Heart left ventricle (tissue), 16 donors: ENCODE measurements around the gene TMEM267. TPM values are rescaled to one million over a fixed set of nuclear protein-coding genes. Genes with fewer than 3 reads are reported as not detected.

ENCODE experiments used
- ATAC-seq, 4 donors: fragments of 200-7000 bp; cut with Tn5 transposase; one replicate each; pipeline ENCODE4 v1.9.1; 2020 to 2022; ENCODE audit warnings: moderate library complexity in 4 of 4, mild to moderate bottlenecking in 3 of 4, moderate number of reproducible peaks in 1 of 4
- DNase-seq, 5 donors: peaks; one replicate each; pipeline ENCODE4 v3.0.0-alpha.2; 2020
- H3K27ac ChIP-seq, 12 donors: fragments of 200-600 bp; sonication (generic) in 4 of 12; one replicate each; pipeline versions ENCODE4 v1.5.0 to v1.8.0; 2016 to 2022; ENCODE audit warnings: mild to moderate bottlenecking in 2 of 12
- H3K27me3 ChIP-seq, 9 donors: fragments of 200-600 bp; sonication (generic) in 2 of 9; one replicate each; pipeline versions ENCODE4 v1.5.1 to v1.8.0; 2016 to 2022; ENCODE audit warnings: mild to moderate bottlenecking in 3 of 9
- H3K36me3 ChIP-seq, 9 donors: fragments of 200-600 bp; sonication (generic) in 2 of 9; one replicate each; pipeline versions ENCODE4 v1.5.0 to v1.8.0; 2018 to 2022; ENCODE audit warnings: mild to moderate bottlenecking in 2 of 9
- H3K4me1 ChIP-seq, 12 donors: fragments of 200-600 bp; sonication (generic) in 4 of 12; one replicate each; pipeline versions ENCODE4 v1.5.0 to v1.8.0; 2016 to 2022; ENCODE audit warnings: mild to moderate bottlenecking in 3 of 12
- H3K4me3 ChIP-seq, 12 donors: fragments of 200-600 bp; sonication (generic) in 4 of 12; one replicate each; pipeline versions ENCODE4 v1.5.0 to v1.8.0; 2017 to 2022; ENCODE audit warnings: mild to moderate bottlenecking in 9 of 12, moderate library complexity in 4 of 12
- H3K9me3 ChIP-seq, 12 donors: fragments of 200-600 bp; sonication (generic) in 4 of 12; one replicate each; pipeline versions ENCODE4 v1.5.0 to v1.8.0; 2016 to 2022; ENCODE audit warnings: mild to moderate bottlenecking in 1 of 12
- CTCF ChIP-seq, 12 donors: fragments of 200-600 bp; sonication (generic) in 4 of 12; IDR thresholded peaks; one replicate each; pipeline versions ENCODE4 v1.5.0 to v1.8.0; 2018 to 2022; ENCODE audit warnings: antibody characterized with exemption in 12 of 12, mild to moderate bottlenecking in 5 of 12
- POLR2A ChIP-seq, 2 donors: fragments of 450-650 bp; IDR thresholded peaks; one replicate each; pipeline ENCODE4 v1.6.1; 2017; ENCODE audit warnings: antibody characterized with exemption in 2 of 2, mild to moderate bottlenecking in 2 of 2, moderate library complexity in 2 of 2
- WGBS, 4 donors: extraction: QIAGEN DNeasy Blood & Tissue Kit in 2 of 4; methylation state at CpG; one replicate each; pipeline versions ENCODE4 v1.1.5 to v1.1.7; 2013 to 2018; 5-methylcytosine and 5-hydroxymethylcytosine counted together
- intact Hi-C, 10 donors: fragments of 100-400 bp; cut with DNase I; formaldehyde crosslinking; loops; one replicate each; pipeline versions ENCODE4 v1.11.1 to v1.14.2; 2022
- polyA plus RNA-seq, 2 donors: library from polyadenylated mRNA; stranded (reverse); fragments of 200-250 nt; gene quantifications; one replicate each; pipeline ENCODE4 v1.2.3, GENCODE V29; 2013
- total RNA-seq, 9 donors: library from RNA; depleted of rRNA in 2 of 9; stranded (reverse); fragments of >200 nt in 2 of 9; fragmentation: NEBNext Ultra II Directional in 3 of 9; extraction: Animal tissue kit (Norgen Biotek cat#: 25700) in 3 of 9; gene quantifications; one replicate each; pipeline versions ENCODE4 v1.1.0 to v1.2.4, GENCODE V29; 2016 to 2023
- donor health status: ischemic (EF 13 %, LVEDD 7.1; RV severe dilation, severe dysfunction).
- donor health status: healthy with polysubstance abuse.
- donor health status: DM: no; HTN: yes; CAD: no.
- donor health status: DM: no; HTN: no; CAD: no.
- donor health status: ischemic (EF 25% LVEDD 6.9; RV normal size, moderate dysfunction).
- donor health status: ischemic (EF 25% LVEDD 5.7; RV mildly dilated, moderate dysfunction).
- donor health status: healthy.
- donor health status: DM: yes; HTN: yes; CAD: no.
- donor health status: ischemic (EF 35%, LVEDD 5.7; RV mildly dilated, moderate dysfunction).
- donor health status: nonischemic (EF 11% LVEDD 7.7; RV severe dilation, severe dysfunction).
- donor health status: DM: yes; HTN: yes; CAD: no.
- donor health status: PGD.
- donor health status: ischemic (EF 29% LVEDD 5.4; RV normal size, mild dysfunction).
- donor health status: nonischemic (EF 23%, LVEDD 6.1; RV moderate dilation, normal function).

Gene TMEM267
- total and polyA plus RNA-seq, 11 donors = 3.8 to 9.5 (median 6.8) TPM

DNA sequence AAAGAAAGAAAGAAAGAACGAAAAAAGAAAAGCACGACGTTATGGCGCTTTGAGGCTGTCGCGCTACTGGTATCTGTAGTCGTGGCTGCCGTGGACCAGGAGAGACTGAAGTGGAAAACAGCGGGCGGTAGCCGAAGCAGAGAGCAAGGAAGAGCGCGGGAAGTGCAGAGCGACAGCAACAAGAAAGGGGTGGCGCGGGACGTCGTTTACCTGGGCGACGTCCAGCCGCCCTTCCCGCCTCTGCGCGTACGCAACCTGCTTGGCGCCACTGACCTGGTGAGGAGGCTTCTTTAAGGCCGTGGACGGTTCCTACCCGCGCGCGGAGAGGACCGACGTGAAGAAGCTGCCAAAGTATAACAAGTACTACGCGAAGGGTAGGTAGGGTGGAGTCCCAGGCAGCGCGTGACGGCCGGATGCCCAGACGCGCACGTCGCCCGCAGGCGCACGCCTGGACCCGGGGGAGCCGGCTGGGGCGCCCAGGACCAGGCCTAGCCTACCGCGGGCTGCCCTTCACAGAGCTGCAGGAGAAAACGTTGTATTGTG lies 86.8 kb downstream of the TMEM267 start:
- TF ChIP-seq CTCF (IDR thresholded peaks at IDR 0.05) (no peak), POLR2A (IDR thresholded peaks at IDR 0.05) (no peak)
- intact Hi-C loops = loop anchor here in 3 of 10 donors (10.0 kb wide), 2 partner anchors 172 to 292 kb away; no protein-coding TSS in a partner anchor
- Histone ChIP-seq H3K9me3 (no peaks in the 10 kb centered on the region), H3K4me3 (peak overlapping the region; percentile 21 to 70 (median 46)), H3K27ac (no peak overlapping the region), H3K4me1 (peaks cover 0 to 7% (median 3%) of the 10 kb centered on the region in 12 donors), H3K36me3 (no peaks in the 10 kb centered on the region), H3K27me3 (peaks cover 0 to 40% (median 19%) of the 10 kb centered on the region in 9 donors)
- WGBS, 4 donors = 4 to 11% (median 4%) methylated on average over 41 to 53 of the region's 53 CpGs
- DNase-seq (peak in 3 of 5 donors; percentile 20 to 71 (median 36)), ATAC-seq (peak in 3 of 4 donors; percentile 57 to 85 (median 72))

Other genes starting within 250 kb of the TMEM267 start
- gene HMGCS1, start 170.5 kb downstream of the TMEM267 start, total RNA-seq = 10 to 100 TPM in 7 of 9 donors, 1 to 10 TPM in 2; 7.9 to 34.8 (median 30.0) TPM
- 10 to 100 TPM in 1 of 2 donors, 1 to 10 TPM in 1; 6.3 to 34.7 TPM for gene HMGCS1, start 170.5 kb downstream of the TMEM267 start, polyA plus RNA-seq
- gene CCL28, start 71.5 kb downstream of the TMEM267 start, total RNA-seq = 1 to 10 TPM in 1 of 9 donors, under 1 TPM in 7, not detected in 1; 0.12 to 1.6 (median 0.34) TPM
- under 1 TPM; 0.06 to 0.30 TPM for gene CCL28, start 71.5 kb downstream of the TMEM267 start, polyA plus RNA-seq
- gene C5orf34, start 31.3 kb upstream of the TMEM267 start, total RNA-seq = 1 to 10 TPM in 2 of 9 donors, under 1 TPM in 7; 0.19 to 1.6 (median 0.60) TPM
- under 1 TPM; 0.19 to 0.54 TPM for gene C5orf34, start 31.3 kb upstream of the TMEM267 start, polyA plus RNA-seq
- gene PAIP1, start 73.2 kb upstream of the TMEM267 start, total RNA-seq = 100 to 1,000 TPM in 8 of 9 donors, 10 to 100 TPM in 1; 99.8 to 173 (median 140) TPM
- 100 to 1,000 TPM in 1 of 2 donors, 10 to 100 TPM in 1; 84.7 to 112 TPM for gene PAIP1, start 73.2 kb upstream of the TMEM267 start, polyA plus RNA-seq
- 100 to 1,000 TPM; 206 to 631 (median 475) TPM for gene NNT, start 119.3 kb upstream of the TMEM267 start, total RNA-seq
- gene NNT, start 119.3 kb upstream of the TMEM267 start, polyA plus RNA-seq = 100 to 1,000 TPM in 1 of 2 donors, 10 to 100 TPM in 1; 53.8 to 119 TPM